K562 (cell line): ENCODE data around the gene KLF5.

Experiments
- BHLHE40 ChIP-seq: IDR thresholded peaks from 2 replicates; pipeline ENCODE4 v1.6.1; 2011; ENCODE audit warnings: low read length, improper control_type of control experiment
- HDAC3 ChIP-seq: fragments of 450-650 bp; IDR thresholded peaks from 2 replicates; pipeline ENCODE4 v1.6.1; 2018; ENCODE audit warnings: borderline replicate concordance, mild to moderate bottlenecking, moderate library complexity; ENCODE audit not compliant: partially characterized antibody
- JUN ChIP-seq, 2 experiments: sonication (generic) in 1 of 2; formaldehyde crosslinking in 1 of 2; IDR thresholded peaks; 2 replicates each; pipeline versions ENCODE4 v1.6.1 to v1.8.0; 2012 to 2022; ENCODE audit warnings: borderline replicate concordance in 2 of 2, mild to moderate bottlenecking in 2 of 2, improper control_type of control experiment in 1 of 2, low read depth in 1 of 2, low read length in 1 of 2, missing genetic modification reagents in 1 of 2
- MECOM ChIP-seq: fragments of 250-450 bp; sonication (Bioruptor Pico); IDR thresholded peaks from 2 replicates; pipeline ENCODE4 v1.8.0; 2022; ENCODE audit warnings: inconsistent platforms
- MTA3 ChIP-seq: fragments of 450-650 bp; formaldehyde crosslinking; IDR thresholded peaks from 2 replicates; pipeline ENCODE4 v1.6.1; 2017; ENCODE audit warnings: mild to moderate bottlenecking, borderline replicate concordance
- PTBP1 ChIP-seq: fragments of 200-400 bp; formaldehyde crosslinking; IDR thresholded peaks from 2 replicates; pipeline ENCODE4 v1.6.1; 2017; ENCODE audit warnings: low read depth, low read length
- PTRF ChIP-seq: fragments of 450-650 bp; IDR thresholded peaks from 2 replicates; pipeline ENCODE4 v1.6.1; 2016; ENCODE audit warnings: mild to moderate bottlenecking, missing genetic modification characterization, missing compliant biosample characterization
- RFX5 ChIP-seq: IDR thresholded peaks from 2 replicates; pipeline ENCODE4 v1.6.1; 2011; ENCODE audit warnings: low read depth, mild to moderate bottlenecking, improper control_type of control experiment, low read length
- RUNX1 ChIP-seq: sonication (generic); IDR thresholded peaks from 2 replicates; pipeline ENCODE4 v1.6.1; 2016; ENCODE audit warnings: antibody characterized with exemption, low read depth
- TF ChIP-seq, protein P1 (sequence below), 2 experiments: fragments of 450-650 bp; conservative IDR thresholded peaks; 2 replicates each; pipeline ENCODE4 v1.6.1; 2017; ENCODE audit warnings: mild to moderate bottlenecking in 2 of 2, moderate library complexity in 2 of 2
- TF ChIP-seq, protein P2 (sequence below), 3 experiments: IDR thresholded peaks in 2 of 3; conservative IDR thresholded peaks in 1 of 3; 2 replicates each; pipeline ENCODE4 v1.5.1; 2011 to 2012; ENCODE audit warnings: low read length in 3 of 3, mild to moderate bottlenecking in 3 of 3, control low read depth in 2 of 3, improper control_type of control experiment in 1 of 3, inconsistent platforms in 1 of 3, low read depth in 1 of 3, mixed read lengths in 1 of 3, moderate library complexity in 1 of 3; ENCODE audit not compliant: insufficient read depth in 2 of 3

DNA sequence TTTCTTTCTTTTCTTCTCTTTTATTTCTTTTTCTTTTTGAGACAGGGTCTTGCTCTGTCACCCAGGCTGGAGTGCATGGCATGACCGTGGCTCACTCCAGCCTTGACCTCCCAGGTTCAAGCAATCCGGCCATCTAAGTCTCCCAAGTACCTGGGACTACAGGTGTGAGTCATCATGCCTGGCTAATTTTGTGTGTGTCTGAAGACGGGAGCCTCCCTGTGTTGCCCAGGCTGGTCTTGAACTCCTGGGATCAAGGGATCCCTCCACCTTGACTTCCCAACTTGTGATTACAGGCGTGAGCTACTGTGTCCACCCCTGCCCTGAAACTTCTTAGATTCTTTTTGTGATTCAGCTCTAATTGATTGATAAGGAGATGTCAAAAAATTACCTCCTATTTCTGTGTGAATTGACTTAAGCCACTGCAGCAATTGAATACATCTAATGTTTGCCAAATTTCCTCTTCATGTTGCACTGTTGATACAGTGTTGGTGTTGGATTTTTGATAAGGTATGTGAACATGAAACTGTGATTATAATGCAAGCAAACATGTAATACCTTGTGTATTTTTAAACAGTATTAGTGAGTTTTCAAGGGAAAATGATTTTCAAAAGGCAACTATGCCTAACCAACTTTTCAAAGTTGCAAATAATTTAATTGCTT, 22.6 kb downstream of the KLF5 start:
- TF ChIP-seq BHLHE40 (no peak), MECOM (no peak), MTA3 (no peak), JUN (IDR thresholded peaks at IDR 0.05; ENCODE audit: borderline replicate concordance, low read depth, low read length) (no peak), JUN (CRISPR knock-in tag; IDR thresholded peaks at IDR 0.05; ENCODE audit: borderline replicate concordance) (no peak), PTRF (tag) (no peak), HDAC3 (no peak), PTBP1 (no peak), RUNX1 (no peak), RFX5 (no peak)
- TF ChIP-seq, protein P1, sequence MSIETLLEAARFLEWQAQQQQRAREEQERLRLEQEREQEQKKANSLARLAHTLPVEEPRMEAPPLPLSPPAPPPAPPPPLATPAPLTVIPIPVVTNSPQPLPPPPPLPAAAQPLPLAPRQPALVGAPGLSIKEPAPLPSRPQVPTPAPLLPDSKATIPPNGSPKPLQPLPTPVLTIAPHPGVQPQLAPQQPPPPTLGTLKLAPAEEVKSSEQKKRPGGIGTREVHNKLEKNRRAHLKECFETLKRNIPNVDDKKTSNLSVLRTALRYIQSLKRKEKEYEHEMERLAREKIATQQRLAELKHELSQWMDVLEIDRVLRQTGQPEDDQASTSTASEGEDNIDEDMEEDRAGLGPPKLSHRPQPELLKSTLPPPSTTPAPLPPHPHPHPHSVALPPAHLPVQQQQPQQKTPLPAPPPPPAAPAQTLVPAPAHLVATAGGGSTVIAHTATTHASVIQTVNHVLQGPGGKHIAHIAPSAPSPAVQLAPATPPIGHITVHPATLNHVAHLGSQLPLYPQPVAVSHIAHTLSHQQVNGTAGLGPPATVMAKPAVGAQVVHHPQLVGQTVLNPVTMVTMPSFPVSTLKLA (conservative IDR thresholded peaks at IDR 0.05): no peak
- TF ChIP-seq, protein P2, sequence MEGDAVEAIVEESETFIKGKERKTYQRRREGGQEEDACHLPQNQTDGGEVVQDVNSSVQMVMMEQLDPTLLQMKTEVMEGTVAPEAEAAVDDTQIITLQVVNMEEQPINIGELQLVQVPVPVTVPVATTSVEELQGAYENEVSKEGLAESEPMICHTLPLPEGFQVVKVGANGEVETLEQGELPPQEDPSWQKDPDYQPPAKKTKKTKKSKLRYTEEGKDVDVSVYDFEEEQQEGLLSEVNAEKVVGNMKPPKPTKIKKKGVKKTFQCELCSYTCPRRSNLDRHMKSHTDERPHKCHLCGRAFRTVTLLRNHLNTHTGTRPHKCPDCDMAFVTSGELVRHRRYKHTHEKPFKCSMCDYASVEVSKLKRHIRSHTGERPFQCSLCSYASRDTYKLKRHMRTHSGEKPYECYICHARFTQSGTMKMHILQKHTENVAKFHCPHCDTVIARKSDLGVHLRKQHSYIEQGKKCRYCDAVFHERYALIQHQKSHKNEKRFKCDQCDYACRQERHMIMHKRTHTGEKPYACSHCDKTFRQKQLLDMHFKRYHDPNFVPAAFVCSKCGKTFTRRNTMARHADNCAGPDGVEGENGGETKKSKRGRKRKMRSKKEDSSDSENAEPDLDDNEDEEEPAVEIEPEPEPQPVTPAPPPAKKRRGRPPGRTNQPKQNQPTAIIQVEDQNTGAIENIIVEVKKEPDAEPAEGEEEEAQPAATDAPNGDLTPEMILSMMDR (IDR thresholded peaks at IDR 0.05 in 2 of 3, conservative IDR thresholded peaks at IDR 0.05 in 1 of 3; ENCODE audit: insufficient read depth in 2 of 3, low read depth in 1 of 3, low read length in 3 of 3): no peak
